SK-N-SH (cell line): ENCODE data around the gene ARHGEF11.

ENCODE experiments used
- CHD2 ChIP-seq: fragments of 150-350 bp; IDR thresholded peaks from 2 replicates; pipeline ENCODE4 v1.6.1; 2018; ENCODE audit warnings: low read length; ENCODE audit not compliant: partially characterized antibody
- CTCF ChIP-seq: fragments of 200-600 bp; sonication (generic); IDR thresholded peaks from 2 replicates; pipeline ENCODE4 v1.6.1; 2017; ENCODE audit warnings: antibody characterized with exemption, mild to moderate bottlenecking, moderate library complexity
- EP300 ChIP-seq, 2 experiments: IDR thresholded peaks; 2 replicates each; pipeline versions ENCODE4 v1.4.0 to v1.6.1; 2012; ENCODE audit warnings: borderline replicate concordance in 1 of 2, low read depth in 1 of 2, low read length in 1 of 2
- EZH2phosphoT487 ChIP-seq: fragments of 200-600 bp; sonication (generic); IDR thresholded peaks from 2 replicates; pipeline ENCODE4 v1.6.1; 2017; ENCODE audit warnings: low read depth, mixed run types, mild to moderate bottlenecking, antibody characterized with exemption, moderate library complexity, borderline replicate concordance
- GABPA ChIP-seq: IDR thresholded peaks from 2 replicates; pipeline ENCODE4 v1.4.0; 2012; ENCODE audit warnings: low read depth, mild to moderate bottlenecking
- GATA2 ChIP-seq: sonication (generic); formaldehyde crosslinking; IDR thresholded peaks from 2 replicates; pipeline ENCODE4 v1.5.0; 2020; ENCODE audit warnings: mild to moderate bottlenecking, missing genetic modification reagents
- MAX ChIP-seq: IDR thresholded peaks from 2 replicates; pipeline ENCODE4 v1.4.0; 2012; ENCODE audit warnings: low read depth
- MXI1 ChIP-seq: IDR thresholded peaks from 2 replicates; pipeline ENCODE4 v1.6.1; 2012; ENCODE audit warnings: mild to moderate bottlenecking, low read depth, low read length, improper control_type of control experiment
- RAD21 ChIP-seq: IDR thresholded peaks from 2 replicates; pipeline ENCODE4 v1.6.1; 2012; ENCODE audit warnings: mild to moderate bottlenecking, low read length
- REST ChIP-seq: IDR thresholded peaks from 2 replicates; pipeline ENCODE4 v1.6.1; 2012; ENCODE audit warnings: mild to moderate bottlenecking, low read depth, low read length, moderate library complexity
- TAF1 ChIP-seq: IDR thresholded peaks from 2 replicates; pipeline ENCODE4 v1.6.1; 2012; ENCODE audit warnings: low read depth, mild to moderate bottlenecking, low read length, moderate library complexity, borderline replicate concordance
- TEAD4 ChIP-seq: IDR thresholded peaks from 2 replicates; pipeline ENCODE4 v1.4.0; 2012; ENCODE audit warnings: mild to moderate bottlenecking, borderline replicate concordance; ENCODE audit not compliant: insufficient read depth
- USF2 ChIP-seq: fragments of 150-350 bp; IDR thresholded peaks from 2 replicates; pipeline ENCODE4 v1.6.1; 2017; ENCODE audit warnings: antibody characterized with exemption, low read length, low read depth, borderline replicate concordance

GRCh38 chr1:156898971-156899664, 146.4 kb downstream of the ARHGEF11 start:
- no peak for TF ChIP-seq MAX
- TF ChIP-seq USF2 = no peak
- TF ChIP-seq GABPA = no peak
- TF ChIP-seq CTCF = no peak
- no peak for TF ChIP-seq RAD21
- TF ChIP-seq MXI1 = no peak
- TF ChIP-seq EP300 (IDR thresholded peaks at IDR 0.05; ENCODE audit: borderline replicate concordance in 1 of 2, low read depth in 1 of 2, low read length in 1 of 2) = no peak
- no peak for TF ChIP-seq REST
- TF ChIP-seq GATA2 (CRISPR knock-in tag) = no peak
- TF ChIP-seq CHD2 = no peak
- no peak for TF ChIP-seq TEAD4
- TF ChIP-seq EZH2phosphoT487 = no peak
- no peak for TF ChIP-seq TAF1
